HCT116 (cell line): ENCODE measurements around the gene ABHD5.

Experiments
- CEBPB ChIP-seq: IDR thresholded peaks from 2 replicates; pipeline ENCODE4 v1.6.1; 2012; ENCODE audit warnings: low read depth
- CTCF ChIP-seq, 3 experiments: fragments of 200-600 bp in 1 of 3; sonication (generic) in 1 of 3; IDR thresholded peaks in 2 of 3; conservative IDR thresholded peaks in 1 of 3; 2 replicates each; pipeline ENCODE4 v1.5.1; 2012 to 2017; ENCODE audit warnings: low read depth in 2 of 3, low read length in 2 of 3, antibody characterized with exemption in 1 of 3, borderline replicate concordance in 1 of 3, control low read depth in 1 of 3, mild to moderate bottlenecking in 1 of 3, mixed read lengths in 1 of 3, mixed run types in 1 of 3, moderate library complexity in 1 of 3; ENCODE audit not compliant: insufficient read depth in 1 of 3
- EZH2 ChIP-seq: fragments of 200-600 bp; sonication (generic); IDR thresholded peaks from 2 replicates; pipeline ENCODE4 v1.6.1; 2017; ENCODE audit warnings: antibody characterized with exemption, mixed run types
- EZH2phosphoT487 ChIP-seq: fragments of 200-600 bp; IDR thresholded peaks from 2 replicates; pipeline ENCODE4 v1.6.1; 2018; ENCODE audit warnings: antibody characterized with exemption, borderline replicate concordance
- JUND ChIP-seq: IDR thresholded peaks from 2 replicates; pipeline ENCODE4 v1.6.1; 2012
- POLR2A ChIP-seq: IDR thresholded peaks from 2 replicates; pipeline ENCODE4 v1.7.0; 2011; ENCODE audit warnings: borderline replicate concordance; ENCODE audit not compliant: insufficient read depth, insufficient read length; ENCODE audit errors: extremely low read depth
- POLR2AphosphoS5 ChIP-seq: IDR thresholded peaks from 2 replicates; pipeline ENCODE4 v1.6.1; 2011; ENCODE audit warnings: mild to moderate bottlenecking, low read depth, low read length, moderate library complexity
- ZNF274 ChIP-seq: fragments of 200-500 bp; sonication (Bioruptor generic); IDR thresholded peaks from 2 replicates; pipeline ENCODE4 v1.6.1; 2014; ENCODE audit warnings: mild to moderate bottlenecking, low read depth, low read length, inconsistent platforms
- TF ChIP-seq, protein P1 (sequence below): IDR thresholded peaks from 2 replicates; pipeline ENCODE4 v1.6.1; 2011; ENCODE audit warnings: mild to moderate bottlenecking, low read length, moderate library complexity; ENCODE audit not compliant: insufficient replicate concordance; ENCODE audit errors: extremely low read depth

DNA sequence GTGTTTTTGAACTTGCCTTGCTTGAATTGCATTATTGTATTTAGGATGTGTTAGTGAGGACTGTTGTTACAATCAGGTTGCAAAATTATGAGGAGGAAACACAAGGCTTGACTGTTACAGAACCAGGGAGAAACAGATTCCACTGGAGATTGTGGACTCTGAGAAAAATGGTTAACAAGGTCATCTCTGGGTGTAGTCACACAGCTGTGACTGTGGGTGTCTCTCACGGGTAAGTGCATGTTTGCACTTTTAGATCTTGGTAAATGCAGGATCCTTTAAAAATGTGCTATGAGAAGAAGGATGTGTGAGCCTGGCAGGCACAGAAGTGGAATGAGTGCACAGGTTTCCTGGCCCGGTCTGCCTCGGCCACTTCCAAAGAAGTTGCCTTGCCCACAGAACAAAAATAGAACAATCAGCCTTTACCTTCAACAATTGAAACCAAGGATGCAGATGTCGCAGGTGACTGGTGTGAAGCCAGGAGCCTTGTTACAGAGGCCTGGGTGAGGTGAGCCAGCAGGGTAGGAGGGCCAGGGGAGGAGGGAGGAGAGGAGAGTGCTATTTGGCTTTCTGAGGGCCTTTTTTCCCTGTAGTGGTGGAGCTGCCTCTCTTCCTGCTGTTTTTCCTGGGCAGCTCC is 68.0 kb downstream of the ABHD5 start:
- TF ChIP-seq CTCF (IDR thresholded peaks at IDR 0.05 in 2 of 3, conservative IDR thresholded peaks at IDR 0.05 in 1 of 3; ENCODE audit: borderline replicate concordance in 1 of 3, insufficient read depth in 1 of 3, low read depth in 2 of 3, low read length in 2 of 3) (no peak), POLR2AphosphoS5 (no peak), POLR2A (no peak), JUND (no peak), CEBPB (no peak), EZH2phosphoT487 (no peak), EZH2 (no peak), ZNF274 (no peak)
- TF ChIP-seq, protein P1, sequence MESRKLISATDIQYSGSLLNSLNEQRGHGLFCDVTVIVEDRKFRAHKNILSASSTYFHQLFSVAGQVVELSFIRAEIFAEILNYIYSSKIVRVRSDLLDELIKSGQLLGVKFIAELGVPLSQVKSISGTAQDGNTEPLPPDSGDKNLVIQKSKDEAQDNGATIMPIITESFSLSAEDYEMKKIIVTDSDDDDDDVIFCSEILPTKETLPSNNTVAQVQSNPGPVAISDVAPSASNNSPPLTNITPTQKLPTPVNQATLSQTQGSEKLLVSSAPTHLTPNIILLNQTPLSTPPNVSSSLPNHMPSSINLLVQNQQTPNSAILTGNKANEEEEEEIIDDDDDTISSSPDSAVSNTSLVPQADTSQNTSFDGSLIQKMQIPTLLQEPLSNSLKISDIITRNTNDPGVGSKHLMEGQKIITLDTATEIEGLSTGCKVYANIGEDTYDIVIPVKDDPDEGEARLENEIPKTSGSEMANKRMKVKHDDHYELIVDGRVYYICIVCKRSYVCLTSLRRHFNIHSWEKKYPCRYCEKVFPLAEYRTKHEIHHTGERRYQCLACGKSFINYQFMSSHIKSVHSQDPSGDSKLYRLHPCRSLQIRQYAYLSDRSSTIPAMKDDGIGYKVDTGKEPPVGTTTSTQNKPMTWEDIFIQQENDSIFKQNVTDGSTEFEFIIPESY: no peak
